Spleen (tissue), 7 donors: ENCODE data around the gene SPIN2B.

Experiments
- CTCF ChIP-seq, 11 experiments: fragments of 200-600 bp in 7 of 11; fragments of 450-650 bp in 4 of 11; sonication (generic) in 4 of 11; IDR thresholded peaks in 8 of 11; conservative IDR thresholded peaks in 3 of 11; 1 replicate in 7 of 11; 2 replicates in 4 of 11; pipeline versions ENCODE4 v1.4.0 to v1.8.0; 2016 to 2021; ENCODE audit warnings: antibody characterized with exemption in 11 of 11, inconsistent platforms in 4 of 11, mild to moderate bottlenecking in 1 of 11
- POLR2A ChIP-seq, 3 donors: fragments of 450-650 bp; IDR thresholded peaks; one replicate each; pipeline ENCODE4 v1.5.1; 2017; ENCODE audit warnings: antibody characterized with exemption in 3 of 3, mild to moderate bottlenecking in 1 of 3
- POLR2AphosphoS5 ChIP-seq, 3 donors: sonication (generic); formaldehyde crosslinking; IDR thresholded peaks; one replicate each; pipeline ENCODE4 v1.5.1; 2017; ENCODE audit warnings: antibody characterized with exemption in 3 of 3
- donor health status: DM: no; HTN: no; CAD: no; lungs with moderate emphysema.
- donor health status: DM: no; HTN: no; CAD: no.
- donor health status: DM: no; HTN: no; CAD: no.

- TF ChIP-seq POLR2AphosphoS5 (IDR thresholded peaks at IDR 0.05) (no peak), POLR2A (IDR thresholded peaks at IDR 0.05) (no peak), CTCF (IDR thresholded peaks at IDR 0.05 in 8 of 11, conservative IDR thresholded peaks at IDR 0.05 in 3 of 11) (no peak)
These were observed 16.9 kb downstream of the SPIN2B start for GRCh38 chrX:57104406-57104805.
